ENCODE data around the gene TGOLN2. TPM values are rescaled to one million over a fixed set of nuclear protein-coding genes. Genes with fewer than 3 reads are reported as not detected.

The TGOLN2 gene
- total RNA-seq = 10 to 100 TPM; 89.3 to 99.5 TPM

DNA sequence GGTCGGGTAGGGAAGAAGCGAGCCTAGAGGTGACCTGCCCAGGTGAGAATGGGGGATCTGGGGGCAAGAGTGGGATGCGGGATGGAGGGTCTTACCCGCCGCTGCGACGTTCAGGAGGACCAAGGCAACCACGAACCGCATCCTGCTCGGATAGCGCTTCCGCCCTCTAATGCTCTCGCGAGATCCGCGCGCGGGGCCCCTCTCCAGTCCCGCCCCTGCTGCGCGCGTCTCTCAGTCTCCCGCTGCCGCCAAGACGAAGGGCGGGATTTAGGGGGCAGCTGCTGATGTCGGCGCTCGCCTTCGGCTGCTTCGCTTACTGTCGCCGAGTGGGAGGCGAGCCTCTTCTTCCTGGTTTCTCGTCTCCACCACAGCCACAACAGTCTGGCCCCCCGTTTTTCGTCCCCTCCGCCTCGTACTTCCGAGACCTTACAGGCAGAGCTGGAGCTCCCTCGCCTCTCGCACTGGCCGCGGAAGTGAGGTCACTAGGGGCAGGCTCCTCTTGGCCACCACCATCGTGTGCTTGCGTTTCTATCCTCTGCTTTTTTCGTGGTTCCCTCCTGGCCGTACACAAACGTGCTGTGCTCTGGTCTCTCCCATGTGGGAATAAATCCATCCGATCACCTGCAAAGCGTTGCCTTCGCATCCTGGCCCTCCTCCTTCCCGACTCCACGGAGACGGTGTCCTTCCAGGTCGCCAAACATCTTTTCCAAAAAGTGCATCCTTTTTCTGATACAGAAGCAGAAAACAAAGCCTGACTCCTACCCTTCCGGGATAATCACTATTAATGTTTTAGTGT lies at the start of gene TGOLN2:
TGOLN2 (minus strand) TSS at position 168 of the 796 bp plus-strand sequence; CDS start at position 141, 27 bp downstream.
- Histone ChIP-seq H3K27ac (peak within 1 kb of the TSS; percentile 96 to 97), H3K4me3 (peak within 1 kb of the TSS; percentile 83 to 86), H3K9me3 (no peaks in the 10 kb centered on the region), H3K27me3 (no peaks in the 10 kb centered on the region), H3K36me3 (peaks cover 16% of the 10 kb centered on the region), H3K4me1 (peaks cover 0 to 44% of the 10 kb centered on the region in 2 donors)
- no peak for TF ChIP-seq CTCF (IDR thresholded peaks at IDR 0.05)
- DNase-seq (ENCODE audit: low spot score) = peak; percentile 91

- DNase-seq (ENCODE audit: low spot score) = no peak
- TF ChIP-seq CTCF (IDR thresholded peaks at IDR 0.05) = no peak
- H3K4me1 ChIP-seq = no peaks in the 10 kb centered on the region
- H3K4me3 ChIP-seq = no peak overlapping the region
- peaks cover 27% of the 10 kb centered on the region for H3K36me3 ChIP-seq
- H3K9me3 ChIP-seq = no peaks in the 10 kb centered on the region
- no peak overlapping the region for H3K27ac ChIP-seq
- no peaks in the 10 kb centered on the region for H3K27me3 ChIP-seq
Measured at GRCh38 chr2:85377083-85377482, 49.3 kb upstream of the TGOLN2 start.

DNA sequence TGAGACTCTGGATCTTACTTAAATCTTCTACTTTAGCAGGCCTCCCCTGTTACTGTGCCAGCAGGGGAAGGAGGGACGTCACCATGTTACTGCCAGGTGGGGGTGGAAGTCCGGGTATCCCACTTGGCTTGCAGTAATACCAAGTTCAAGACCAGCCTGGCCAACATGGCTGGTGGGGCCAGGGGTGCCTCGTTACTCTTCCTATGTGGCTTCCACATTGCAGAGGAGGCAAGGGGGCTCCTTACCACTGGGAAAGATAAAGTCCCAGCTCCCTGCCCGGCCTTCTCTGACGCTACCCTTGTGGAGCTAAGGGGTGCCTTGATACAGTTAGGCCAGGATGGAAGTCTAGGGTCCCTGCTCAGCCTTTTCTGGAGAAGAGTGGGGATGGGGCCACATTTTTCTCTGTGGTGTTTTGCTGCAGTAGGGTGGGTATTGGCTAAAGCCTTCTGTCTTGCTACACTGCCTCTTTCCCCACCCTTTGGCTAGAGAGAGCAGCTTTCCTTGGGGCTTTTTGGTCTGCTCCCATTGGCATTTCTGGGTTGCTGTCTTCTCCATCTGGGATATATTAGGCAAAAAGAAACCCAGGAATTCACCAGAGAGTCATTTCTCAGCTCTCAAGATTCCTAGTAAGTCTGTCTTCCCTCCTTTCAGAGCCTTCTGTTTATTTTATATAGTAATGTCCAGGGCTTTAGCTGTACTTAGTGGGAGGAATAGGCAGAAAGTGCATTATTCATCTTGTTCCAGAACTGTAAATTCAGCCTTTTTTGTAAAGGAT lies 48.7 kb upstream of the TGOLN2 start:
- TF ChIP-seq CTCF (IDR thresholded peaks at IDR 0.05) = no peak
- Histone ChIP-seq H3K36me3 (peaks cover 28% of the 10 kb centered on the region), H3K27me3 (no peaks in the 10 kb centered on the region), H3K4me1 (no peaks in the 10 kb centered on the region), H3K4me3 (no peak overlapping the region), H3K9me3 (no peaks in the 10 kb centered on the region), H3K27ac (no peak overlapping the region)
- DNase-seq (ENCODE audit: low spot score) = no peak

- no peak for DNase-seq (ENCODE audit: low spot score)
- peaks cover 18% of the 10 kb centered on the region for H3K36me3 ChIP-seq
- TF ChIP-seq CTCF (IDR thresholded peaks at IDR 0.05) = no peak
- no peaks in the 10 kb centered on the region for H3K9me3 ChIP-seq
- no peak overlapping the region for H3K4me3 ChIP-seq
- H3K4me1 ChIP-seq = no peaks in the 10 kb centered on the region
- H3K27ac ChIP-seq = no peak overlapping the region
- no peaks in the 10 kb centered on the region for H3K27me3 ChIP-seq
Measured at GRCh38 chr2:85371045-85371444, 43.3 kb upstream of the TGOLN2 start.

GRCh38 chr2:85369500-85369899 lies 41.7 kb upstream of the TGOLN2 start:
- no peak for DNase-seq (ENCODE audit: low spot score)
- TF ChIP-seq CTCF (IDR thresholded peaks at IDR 0.05) = no peak

More at GRCh38 chr2:85369500-85369899, 41.7 kb upstream of the TGOLN2 start:
- H3K9me3 ChIP-seq = no peaks in the 10 kb centered on the region
- no peak overlapping the region for H3K4me3 ChIP-seq
- peaks cover 18% of the 10 kb centered on the region for H3K36me3 ChIP-seq
- H3K27me3 ChIP-seq = no peaks in the 10 kb centered on the region
- H3K4me1 ChIP-seq = no peaks in the 10 kb centered on the region
- no peak overlapping the region for H3K27ac ChIP-seq

All from right atrium auricular region (tissue), 2 donors.